ENCODE data around the gene EBF3. TPM values are rescaled to one million over a fixed set of nuclear protein-coding genes. Genes with fewer than 3 reads are reported as not detected.

The EBF3 gene
- total RNA-seq, 1 donor from 2014 or later = 0.07 TPM

DNA sequence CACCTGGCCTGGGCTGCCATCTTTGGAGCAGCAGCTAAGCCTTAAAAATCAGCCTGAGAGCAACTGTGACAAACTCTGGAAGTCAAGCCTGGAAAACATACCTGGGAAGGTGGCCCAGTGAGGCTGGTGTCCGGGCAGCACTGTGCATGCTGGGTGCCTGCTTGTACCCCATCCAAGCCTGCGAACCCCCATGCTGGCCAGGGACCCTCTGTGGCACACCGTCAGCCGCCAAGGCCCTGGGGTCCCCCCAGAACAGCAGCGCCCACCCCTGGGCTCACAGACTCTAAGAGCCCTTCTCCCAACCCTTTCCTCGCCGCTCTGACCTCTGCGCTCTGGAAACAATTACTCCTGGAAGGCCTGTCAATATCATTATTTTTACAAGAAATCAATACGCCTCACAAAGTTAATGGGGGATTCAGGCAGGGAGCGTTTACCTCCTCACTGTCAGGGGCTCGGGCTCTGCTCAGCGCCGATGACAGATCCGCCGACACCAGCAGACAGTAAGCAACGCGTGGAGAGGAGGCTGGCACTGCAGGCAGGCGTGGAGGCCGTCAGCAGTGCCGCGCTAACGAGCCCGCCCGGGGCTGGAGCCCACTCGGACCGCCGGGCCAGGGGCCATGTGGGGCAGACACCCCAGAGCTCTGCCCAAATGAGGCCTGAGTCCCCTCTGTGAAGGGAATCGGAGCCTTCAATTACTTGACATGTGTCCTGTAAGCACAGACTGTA, 54.4 kb downstream of the EBF3 start:
- Mint-ChIP-seq H3K9me3 (ENCODE audit: unreplicated experiment) (no peaks in the 10 kb centered on the region), H3K36me3 (ENCODE audit: low read depth, unreplicated experiment) (no peaks in the 10 kb centered on the region), H3K27ac (ENCODE audit: unreplicated experiment) (no peak overlapping the region), H3K4me1 (ENCODE audit: low read depth, unreplicated experiment) (no peaks in the 10 kb centered on the region), H3K4me3 (ENCODE audit: unreplicated experiment) (no peak overlapping the region), H3K27me3 (ENCODE audit: low read depth, unreplicated experiment) (peaks cover 14% of the 10 kb centered on the region)
- Histone ChIP-seq H3K4me2 (ENCODE audit: low read length) (no peak overlapping the region), H3K79me2 (ENCODE audit: insufficient read depth, low read length) (no peaks in the 10 kb centered on the region), H3K36me3 (ENCODE audit: insufficient read depth, low read length) (no peaks in the 10 kb centered on the region), H3K9me3 (ENCODE audit: insufficient read depth, low read depth, low read length) (peaks cover 2% of the 10 kb centered on the region), H2AFZ (ENCODE audit: low read depth, low read length) (no peak overlapping the region), H4K20me1 (ENCODE audit: insufficient read depth, low read length) (no peaks in the 10 kb centered on the region), H3K4me3 (ENCODE audit: insufficient read depth, low read depth, low read length) (no peak overlapping the region), H3K27me3 (ENCODE audit: insufficient read depth, low read length) (no peaks in the 10 kb centered on the region), H3K27ac (ENCODE audit: low read depth, low read length) (no peak overlapping the region), H3K4me1 (ENCODE audit: insufficient read depth, low read length) (no peaks in the 10 kb centered on the region), H3K9ac (ENCODE audit: low read length) (no peak overlapping the region)
- no peak for FAIRE-seq
- no peak for DNase-seq (ENCODE audit: low read depth)
- TF ChIP-seq EZH2 (IDR thresholded peaks at IDR 0.05; ENCODE audit: insufficient read depth, low read length) = no peak
- TF ChIP-seq CTCF (IDR thresholded peaks at IDR 0.05; ENCODE audit: insufficient read depth, low read depth, low read length) = no peak

- H3K9me3 Mint-ChIP-seq (ENCODE audit: unreplicated experiment) = no peaks in the 10 kb centered on the region
- FAIRE-seq (no peak), DNase-seq (ENCODE audit: low read depth) (no peak)
- no peak overlapping the region for H3K4me3 Mint-ChIP-seq (ENCODE audit: unreplicated experiment)
- Histone ChIP-seq H3K4me1 (ENCODE audit: insufficient read depth, low read length) (no peaks in the 10 kb centered on the region), H3K36me3 (ENCODE audit: insufficient read depth, low read length) (no peaks in the 10 kb centered on the region), H3K9ac (ENCODE audit: low read length) (no peak overlapping the region), H3K9me3 (ENCODE audit: insufficient read depth, low read depth, low read length) (peaks cover 2% of the 10 kb centered on the region), H3K4me3 (ENCODE audit: insufficient read depth, low read depth, low read length) (no peak overlapping the region), H3K79me2 (ENCODE audit: insufficient read depth, low read length) (no peaks in the 10 kb centered on the region), H4K20me1 (ENCODE audit: insufficient read depth, low read length) (no peaks in the 10 kb centered on the region), H2AFZ (ENCODE audit: low read depth, low read length) (no peak overlapping the region), H3K27ac (ENCODE audit: low read depth, low read length) (no peak overlapping the region), H3K27me3 (ENCODE audit: insufficient read depth, low read length) (no peaks in the 10 kb centered on the region), H3K4me2 (ENCODE audit: low read length) (no peak overlapping the region)
- no peaks in the 10 kb centered on the region for H3K36me3 Mint-ChIP-seq (ENCODE audit: low read depth, unreplicated experiment)
- no peak overlapping the region for H3K27ac Mint-ChIP-seq (ENCODE audit: unreplicated experiment)
- H3K27me3 Mint-ChIP-seq (ENCODE audit: low read depth, unreplicated experiment) = peaks cover 16% of the 10 kb centered on the region
- no peaks in the 10 kb centered on the region for H3K4me1 Mint-ChIP-seq (ENCODE audit: low read depth, unreplicated experiment)
- TF ChIP-seq CTCF (IDR thresholded peaks at IDR 0.05; ENCODE audit: insufficient read depth, low read depth, low read length) (no peak), EZH2 (IDR thresholded peaks at IDR 0.05; ENCODE audit: insufficient read depth, low read length) (no peak)
Observed at GRCh38 chr10:129909080-129909479, 55.0 kb downstream of the EBF3 start.

- Histone ChIP-seq H3K9ac (ENCODE audit: low read length) (no peak overlapping the region), H3K27me3 (ENCODE audit: insufficient read depth, low read length) (no peaks in the 10 kb centered on the region), H3K4me1 (ENCODE audit: insufficient read depth, low read length) (no peaks in the 10 kb centered on the region), H4K20me1 (ENCODE audit: insufficient read depth, low read length) (no peaks in the 10 kb centered on the region), H3K36me3 (ENCODE audit: insufficient read depth, low read length) (no peaks in the 10 kb centered on the region), H3K27ac (ENCODE audit: low read depth, low read length) (no peak overlapping the region), H2AFZ (ENCODE audit: low read depth, low read length) (no peak overlapping the region), H3K4me2 (ENCODE audit: low read length) (no peak overlapping the region), H3K79me2 (ENCODE audit: insufficient read depth, low read length) (no peaks in the 10 kb centered on the region), H3K9me3 (ENCODE audit: insufficient read depth, low read depth, low read length) (peaks cover 2% of the 10 kb centered on the region), H3K4me3 (ENCODE audit: insufficient read depth, low read depth, low read length) (no peak overlapping the region)
- Mint-ChIP-seq H3K9me3 (ENCODE audit: unreplicated experiment) (no peaks in the 10 kb centered on the region), H3K4me3 (ENCODE audit: unreplicated experiment) (no peak overlapping the region), H3K36me3 (ENCODE audit: low read depth, unreplicated experiment) (no peaks in the 10 kb centered on the region), H3K27ac (ENCODE audit: unreplicated experiment) (no peak overlapping the region), H3K27me3 (ENCODE audit: low read depth, unreplicated experiment) (peaks cover 19% of the 10 kb centered on the region), H3K4me1 (ENCODE audit: low read depth, unreplicated experiment) (no peaks in the 10 kb centered on the region)
- FAIRE-seq (no peak), DNase-seq (ENCODE audit: low read depth) (no peak)
- TF ChIP-seq EZH2 (IDR thresholded peaks at IDR 0.05; ENCODE audit: insufficient read depth, low read length) (no peak), CTCF (IDR thresholded peaks at IDR 0.05; ENCODE audit: insufficient read depth, low read depth, low read length) (no peak)
Observed at GRCh38 chr10:129908406-129908805, 55.7 kb downstream of the EBF3 start.

All from astrocyte (in vitro differentiated cells and primary cell).